Measurements from ENCODE around the gene C19orf73.

DNA sequence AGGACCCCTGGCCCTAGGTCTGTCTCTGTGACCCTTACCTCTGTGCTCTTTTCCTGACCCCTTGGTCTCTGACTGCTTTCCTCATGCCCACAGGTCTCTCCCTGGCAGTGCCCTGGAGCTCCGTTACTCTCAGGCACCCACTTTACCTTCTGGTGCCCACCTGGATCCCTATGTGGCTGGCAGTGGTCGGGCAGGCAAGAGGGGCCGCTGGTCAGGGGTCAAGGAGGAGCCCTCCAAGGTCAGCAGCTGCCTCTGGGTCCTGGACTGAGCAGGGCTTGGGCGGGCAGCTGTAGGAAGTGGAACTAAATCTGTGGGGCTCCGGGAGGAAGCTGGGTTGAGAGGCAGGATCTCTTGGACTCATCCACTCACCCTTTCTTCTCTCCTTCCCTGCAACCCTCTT lies 16.7 kb upstream of the C19orf73 start:
- no peak for TF ChIP-seq POLR2A (IDR thresholded peaks at IDR 0.05; ENCODE audit: low read length)
- TF ChIP-seq GATA1 (IDR thresholded peaks at IDR 0.05; ENCODE audit: low read depth, low read length), result no peak
